DND-41 (cell line): ENCODE results near the gene SYNE1.

ENCODE experiments used
- EZH2 ChIP-seq: IDR thresholded peaks from 3 replicates; pipeline ENCODE4 v1.6.1; 2012; ENCODE audit warnings: borderline replicate concordance, low read depth, mild to moderate bottlenecking, moderate library complexity, low read length, inconsistent platforms; ENCODE audit not compliant: severe bottlenecking
- TF ChIP-seq, protein P1 (sequence below): IDR thresholded peaks from 2 replicates; pipeline ENCODE4 v1.5.1; 2012; ENCODE audit warnings: borderline replicate concordance, low read length, moderate library complexity, mild to moderate bottlenecking; ENCODE audit not compliant: poor library complexity, severe bottlenecking; ENCODE audit errors: extremely low read depth

DNA sequence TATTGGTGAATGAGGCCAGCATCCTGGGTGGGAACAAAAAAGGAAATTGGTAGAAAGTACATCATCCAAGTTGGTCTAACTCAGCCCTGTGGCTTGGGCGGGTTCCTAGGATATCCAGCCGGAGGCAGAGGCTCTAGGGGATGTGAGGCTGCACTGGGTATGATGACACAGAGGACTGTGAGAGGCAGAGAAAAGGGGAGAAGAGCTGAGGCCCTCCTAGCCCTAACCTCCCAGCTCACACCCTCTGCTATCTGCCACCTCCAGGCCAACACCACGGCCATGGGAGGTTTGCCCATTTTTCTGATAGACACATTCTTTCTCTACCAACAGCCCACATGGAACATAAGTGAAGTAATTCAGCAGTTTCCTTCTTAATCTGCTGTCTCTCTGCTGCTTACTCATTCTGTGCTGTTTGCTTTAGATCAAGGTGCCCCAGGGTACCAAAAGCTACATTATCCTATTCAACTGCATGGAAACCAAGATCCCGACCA, 545.3 kb downstream of the SYNE1 start:
- TF ChIP-seq, protein P1, sequence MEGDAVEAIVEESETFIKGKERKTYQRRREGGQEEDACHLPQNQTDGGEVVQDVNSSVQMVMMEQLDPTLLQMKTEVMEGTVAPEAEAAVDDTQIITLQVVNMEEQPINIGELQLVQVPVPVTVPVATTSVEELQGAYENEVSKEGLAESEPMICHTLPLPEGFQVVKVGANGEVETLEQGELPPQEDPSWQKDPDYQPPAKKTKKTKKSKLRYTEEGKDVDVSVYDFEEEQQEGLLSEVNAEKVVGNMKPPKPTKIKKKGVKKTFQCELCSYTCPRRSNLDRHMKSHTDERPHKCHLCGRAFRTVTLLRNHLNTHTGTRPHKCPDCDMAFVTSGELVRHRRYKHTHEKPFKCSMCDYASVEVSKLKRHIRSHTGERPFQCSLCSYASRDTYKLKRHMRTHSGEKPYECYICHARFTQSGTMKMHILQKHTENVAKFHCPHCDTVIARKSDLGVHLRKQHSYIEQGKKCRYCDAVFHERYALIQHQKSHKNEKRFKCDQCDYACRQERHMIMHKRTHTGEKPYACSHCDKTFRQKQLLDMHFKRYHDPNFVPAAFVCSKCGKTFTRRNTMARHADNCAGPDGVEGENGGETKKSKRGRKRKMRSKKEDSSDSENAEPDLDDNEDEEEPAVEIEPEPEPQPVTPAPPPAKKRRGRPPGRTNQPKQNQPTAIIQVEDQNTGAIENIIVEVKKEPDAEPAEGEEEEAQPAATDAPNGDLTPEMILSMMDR = no peak
- no peak for TF ChIP-seq EZH2
